ENCODE results near the gene MRPL38.

GRCh38 chr17:75891022-75891604 lies 13.6 kb downstream of the MRPL38 start:
- TF ChIP-seq CTCF (conservative IDR thresholded peaks at IDR 0.05), result no peak
- TF ChIP-seq EZH2 (IDR thresholded peaks at IDR 0.05; ENCODE audit: low read depth), result no peak

Measured in PC-9 (cell line).